GM19324 (cell line): ENCODE data around the gene NET1.
"Not testable (repeated sequence)": the region's sequence is repeated elsewhere in the genome, so short reads cannot be mapped to it uniquely, and the experiment has no call there.

Experiments used
- ATAC-seq: cut with Tn5 transposase; IDR thresholded peaks from one replicate; pipeline ENCODE4 v1.9.1; 2021; ENCODE audit warnings: mild to moderate bottlenecking, moderate library complexity; ENCODE audit not compliant: unreplicated experiment, low FRiP score

The NET1 gene

GRCh38 chr10:5461914-5462840 is 49.8 kb downstream of the NET1 start:
- no peak for ATAC-seq

- no peak for ATAC-seq
Observed at GRCh38 chr10:5462841-5463293, 50.5 kb downstream of the NET1 start.

- no peak for ATAC-seq
Observed at GRCh38 chr10:5464546-5464945, 52.2 kb downstream of the NET1 start.

- no peak for ATAC-seq
Observed at GRCh38 chr10:5465976-5466450, 53.7 kb downstream of the NET1 start.

GRCh38 chr10:5466451-5467206 is 54.3 kb downstream of the NET1 start:
- no peak for ATAC-seq

GRCh38 chr10:5467207-5467535 is 54.8 kb downstream of the NET1 start:
- no peak for ATAC-seq

- ATAC-seq: no peak
Observed at GRCh38 chr10:5467634-5468255, 55.4 kb downstream of the NET1 start.

- ATAC-seq: no peak
Observed at GRCh38 chr10:5468262-5469106, 56.1 kb downstream of the NET1 start.

- ATAC-seq: no peak
Observed at GRCh38 chr10:5469353-5470061, 57.1 kb downstream of the NET1 start.

- ATAC-seq: no peak
Observed at GRCh38 chr10:5470062-5470751, 57.9 kb downstream of the NET1 start.

GRCh38 chr10:5474642-5475041 is 62.3 kb downstream of the NET1 start:
- not testable (repeated sequence) for ATAC-seq

- ATAC-seq: not testable (repeated sequence)
Observed at GRCh38 chr10:5475088-5475487, 62.7 kb downstream of the NET1 start.

- not testable (repeated sequence) for ATAC-seq
Observed at GRCh38 chr10:5475974-5476807, 63.8 kb downstream of the NET1 start.

GRCh38 chr10:5476918-5477525 is 64.7 kb downstream of the NET1 start:
- ATAC-seq: no peak

- ATAC-seq: no peak
Observed at GRCh38 chr10:5477948-5478693, 65.8 kb downstream of the NET1 start.

- ATAC-seq: no peak
Observed at GRCh38 chr10:5478694-5479305, 66.4 kb downstream of the NET1 start.
